GM18861 (cell line): ENCODE results near the gene AKR1C4.

Experiments
- ATAC-seq: cut with Tn5 transposase; IDR thresholded peaks from one replicate; pipeline ENCODE4 v1.9.1; 2021; ENCODE audit not compliant: unreplicated experiment

The AKR1C4 gene

DNA sequence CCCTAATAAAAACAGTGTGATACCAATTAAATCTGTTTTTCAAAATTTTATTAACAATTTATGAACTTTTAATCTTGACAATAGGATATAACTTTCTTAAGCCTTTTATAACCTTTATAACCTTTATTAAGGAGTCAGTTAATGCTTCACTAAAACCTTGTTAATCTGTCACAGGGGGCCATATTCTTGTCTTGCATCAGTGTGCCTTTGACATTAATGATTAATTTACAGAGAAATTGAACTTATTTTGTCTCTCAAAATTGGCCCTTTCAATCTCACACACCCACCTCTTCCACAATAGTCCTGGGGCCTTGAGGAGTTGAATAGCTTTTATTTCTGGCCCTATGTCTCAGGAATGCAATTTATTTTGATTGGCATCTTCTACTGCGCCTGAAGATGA, 68.5 kb downstream of the AKR1C4 start:
- no peak for ATAC-seq

DNA sequence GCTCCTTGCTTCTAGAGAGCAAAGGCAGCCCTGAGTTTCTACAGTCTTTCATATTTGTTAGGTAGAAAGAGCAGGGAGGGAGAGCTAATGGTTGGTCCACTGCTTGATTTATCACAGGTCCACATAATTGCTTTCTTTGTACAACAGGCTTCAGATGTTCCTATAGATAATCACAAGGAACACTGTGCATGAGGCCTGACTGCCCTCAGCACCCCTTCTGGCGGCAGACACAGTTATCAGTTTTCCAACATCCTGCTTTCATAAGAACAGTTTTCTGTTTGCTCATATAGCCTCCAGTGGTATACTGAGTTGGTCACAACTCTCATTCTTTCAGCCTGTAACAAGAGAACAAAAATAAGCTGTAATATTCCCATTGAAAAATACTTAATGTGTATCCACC, 69.7 kb downstream of the AKR1C4 start:
- ATAC-seq = no peak

DNA sequence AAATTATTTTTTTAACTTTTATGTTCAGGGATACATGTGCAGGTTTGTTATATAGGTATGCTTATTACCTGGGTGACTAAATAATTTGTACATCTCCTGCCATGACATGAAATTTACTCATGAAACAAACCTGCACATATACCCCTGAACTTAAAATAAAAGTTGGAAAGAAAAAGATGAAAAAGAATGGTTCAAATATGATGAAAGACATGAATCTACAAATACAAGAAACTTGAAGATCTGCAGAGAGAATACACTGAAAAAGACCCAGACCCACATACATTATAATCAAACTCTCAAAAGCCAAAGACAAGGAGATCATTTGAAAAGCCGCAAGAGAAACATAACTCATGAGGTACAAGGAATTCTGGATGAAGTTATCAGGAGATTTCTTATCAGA, 70.2 kb downstream of the AKR1C4 start:
- no peak for ATAC-seq

DNA sequence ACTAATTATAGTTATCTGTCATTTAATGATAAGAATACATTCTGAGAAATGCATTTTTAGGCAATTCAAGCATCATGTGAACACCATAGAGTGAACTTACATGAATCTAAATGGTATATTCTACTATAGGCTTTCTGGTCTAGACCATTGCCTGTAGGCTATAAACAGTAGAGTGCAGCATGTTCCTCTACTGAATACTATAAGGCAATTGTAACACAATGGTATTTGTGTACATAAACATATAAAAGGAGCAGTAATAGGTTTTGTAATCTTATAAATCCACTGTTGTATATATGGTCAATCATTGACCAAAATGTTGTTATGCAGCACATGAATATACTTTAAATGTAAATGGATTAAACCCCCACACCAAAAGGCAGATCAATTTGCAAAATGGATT, 71.6 kb downstream of the AKR1C4 start:
- ATAC-seq = no peak
